Endothelial cell of umbilical vein (primary cell): Measurements from ENCODE around the gene HOXC13. TPM values are rescaled to one million over a fixed set of nuclear protein-coding genes. Genes with fewer than 3 reads are reported as not detected.

Experiments
- BruUV-seq: library from RNA; stranded (reverse); fragments of 400-500 nt; replicated peaks from 2 replicates; lab custom pipeline; 2021; lab: Mats Ljungman, UMichigan
- CTCF ChIA-PET: fragments of 300-600, 350-600 bp; sonication (Branson Sonifier 250); formaldehyde crosslinking; loops from one replicate; lab custom pipeline; 2021; ENCODE audit warnings: antibody characterized with exemption, inconsistent platforms; lab: Charles Lee
- POLR2A ChIA-PET: fragments of 300-600, 350-600 bp; sonication (Branson Sonifier 250); formaldehyde crosslinking; loops from one replicate; lab custom pipeline; 2021; ENCODE audit warnings: antibody characterized with exemption, inconsistent platforms; lab: Charles Lee
- DNase-seq: peaks from one replicate; pipeline ENCODE4 v3.0.0-alpha.2; 2011; ENCODE audit warnings: low read depth, low spot score
- FAIRE-seq: peaks from 2 replicates; lab custom pipeline; 2011; peaks lifted over from hg19 to GRCh38; lab: Jason Lieb, UNC
- H2AFZ ChIP-seq: 2 replicates; pipeline ENCODE4 v1.6.0; 2012; ENCODE audit warnings: low read depth, low read length, control low read depth, inconsistent platforms
- H3K27ac ChIP-seq: 2 replicates; pipeline ENCODE4 v1.5.1; 2011; ENCODE audit warnings: low read depth, mild to moderate bottlenecking, control low read depth, low read length, moderate library complexity; ENCODE audit not compliant: insufficient read depth
- H3K27me3 ChIP-seq, 2 experiments: 2 replicates each; pipeline versions ENCODE4 v1.6.0 to v1.6.1; 2011; ENCODE audit warnings: low read length in 2 of 2, mixed read lengths in 1 of 2; ENCODE audit not compliant: control insufficient read depth in 2 of 2, insufficient read depth in 2 of 2
- H3K36me3 ChIP-seq, 2 experiments: 2 replicates in 1 of 2; 3 replicates in 1 of 2; pipeline ENCODE4 v1.5.1; 2011; ENCODE audit warnings: low read length in 2 of 2, mild to moderate bottlenecking in 1 of 2, moderate library complexity in 1 of 2; ENCODE audit not compliant: control insufficient read depth in 2 of 2, insufficient read depth in 2 of 2; ENCODE audit errors: extremely low read depth in 1 of 2
- H3K4me1 ChIP-seq: 3 replicates; pipeline ENCODE4 v1.5.1; 2011; ENCODE audit warnings: mild to moderate bottlenecking, low read length; ENCODE audit not compliant: control insufficient read depth, insufficient read depth; ENCODE audit errors: extremely low read depth
- H3K4me2 ChIP-seq: 2 replicates; pipeline ENCODE4 v1.6.1; 2011; ENCODE audit warnings: low read length, control low read depth, mixed read lengths; ENCODE audit not compliant: insufficient read depth
- H3K4me3 ChIP-seq, 3 experiments: fragments of 200-600 bp in 1 of 3; sonication (generic), shearing (Covaris generic) in 1 of 3; replicated peaks in 1 of 3; 2 replicates each; pipeline ENCODE4 v1.5.1; 2011 to 2016; ENCODE audit warnings: control low read depth in 3 of 3, low read length in 3 of 3, mild to moderate bottlenecking in 2 of 3, inconsistent platforms in 1 of 3, low read depth in 1 of 3, moderate library complexity in 1 of 3; ENCODE audit not compliant: insufficient read depth in 1 of 3
- H3K79me2 ChIP-seq: 2 replicates; pipeline ENCODE4 v1.6.0; 2012; ENCODE audit warnings: low read length, inconsistent platforms; ENCODE audit not compliant: control insufficient read depth, insufficient read depth
- H3K9ac ChIP-seq: replicated peaks from 2 replicates; pipeline ENCODE3; 2011; ENCODE audit warnings: low read length, control low read depth; ENCODE audit not compliant: insufficient read depth; ENCODE audit errors: extremely low read depth
- H3K9me1 ChIP-seq: replicated peaks from 3 replicates; pipeline ENCODE4 v1.6.0; 2011; ENCODE audit warnings: mild to moderate bottlenecking, low read length; ENCODE audit not compliant: control insufficient read depth, insufficient read depth; ENCODE audit errors: extremely low read depth
- H3K9me3 ChIP-seq: replicated peaks from 2 replicates; pipeline ENCODE4 v1.5.1; 2012; ENCODE audit warnings: low read length, inconsistent platforms; ENCODE audit not compliant: control insufficient read depth, insufficient read depth
- H4K20me1 ChIP-seq: replicated peaks from 2 replicates; pipeline ENCODE3; 2011; ENCODE audit warnings: mild to moderate bottlenecking, low read length; ENCODE audit not compliant: control insufficient read depth, insufficient read depth; ENCODE audit errors: extremely low read depth
- CTCF ChIP-seq, 2 donors: IDR thresholded peaks; 1 replicate in 1 of 2; 2 replicates in 1 of 2; pipeline ENCODE4 v1.5.1; 2011; ENCODE audit warnings: low read length in 2 of 2, mild to moderate bottlenecking in 2 of 2, moderate library complexity in 2 of 2, control low read depth in 1 of 2, inconsistent platforms in 1 of 2, low read depth in 1 of 2; ENCODE audit not compliant: insufficient read depth in 1 of 2; ENCODE audit errors: extremely low read depth in 1 of 2
- EZH2 ChIP-seq: IDR thresholded peaks from 2 replicates; pipeline ENCODE4 v1.6.1; 2012; ENCODE audit warnings: borderline replicate concordance, low read depth, mild to moderate bottlenecking, moderate library complexity, low read length, inconsistent platforms; ENCODE audit not compliant: severe bottlenecking
- FOS ChIP-seq: IDR thresholded peaks from 2 replicates; pipeline ENCODE4 v1.6.1; 2011; ENCODE audit warnings: mild to moderate bottlenecking, low read length, moderate library complexity, borderline replicate concordance; ENCODE audit not compliant: insufficient read depth
- GATA2 ChIP-seq: IDR thresholded peaks from 2 replicates; pipeline ENCODE4 v1.7.0; 2011; ENCODE audit warnings: low read depth, mild to moderate bottlenecking, moderate library complexity, mixed read lengths, low read length; ENCODE audit not compliant: insufficient read length, insufficient read depth
- JUN ChIP-seq: IDR thresholded peaks from 2 replicates; pipeline ENCODE4 v1.6.1; 2011; ENCODE audit warnings: borderline replicate concordance, low read depth; ENCODE audit not compliant: insufficient read length, insufficient read depth
- MYC ChIP-seq: IDR thresholded peaks from one replicate; pipeline ENCODE4 v1.6.1; 2011; ENCODE audit warnings: mild to moderate bottlenecking, low read depth, low read length
- POLR2A ChIP-seq: IDR thresholded peaks from 2 replicates; pipeline ENCODE4 v1.6.1; 2012; ENCODE audit warnings: low read depth, mild to moderate bottlenecking, control low read depth, low read length
- POLR2AphosphoS5 ChIP-seq: IDR thresholded peaks from 2 replicates; pipeline ENCODE4 v1.6.1; 2012; ENCODE audit warnings: low read depth, mild to moderate bottlenecking, control low read depth, low read length, moderate library complexity; ENCODE audit not compliant: insufficient read depth
- dilution Hi-C: fragments of 300-500 bp; cut with MboI; formaldehyde crosslinking; loops from one replicate; pipeline ENCODE4 v1.15.0; 2019; ENCODE audit warnings: low sequenced_read_pairs; ENCODE audit not compliant: extremely low pct_ligation_motif_present
- intact Hi-C: fragments of 100-400 bp; cut with micrococcal nuclease; formaldehyde crosslinking; loops from one replicate; pipeline ENCODE4 v1.10.0; 2022
- polyA plus RNA-seq, 4 experiments: library from polyadenylated mRNA; depleted of rRNA in 3 of 4; stranded (reverse) in 3 of 4; unstranded in 1 of 4; fragments of >200 nt; gene quantifications; 2 replicates each; pipeline versions ENCODE4 v1.2.1 to v1.2.3, GENCODE V29; 2011 to 2012; ENCODE audit warnings: missing spikeins in 1 of 4
- total RNA-seq: library from RNA; stranded (reverse); gene quantifications from 2 replicates; pipeline ENCODE4 v1.2.3, GENCODE V29; 2021
- TF ChIP-seq, protein P1 (sequence below): IDR thresholded peaks from 2 replicates; pipeline ENCODE4 v1.6.1; 2011; ENCODE audit not compliant: insufficient read depth, insufficient read length

The HOXC13 gene
- total and polyA plus RNA-seq, 2 donors (not counting 3 experiments of a cell fraction or from before 2014, with no cell fraction given), result not detected

DNA sequence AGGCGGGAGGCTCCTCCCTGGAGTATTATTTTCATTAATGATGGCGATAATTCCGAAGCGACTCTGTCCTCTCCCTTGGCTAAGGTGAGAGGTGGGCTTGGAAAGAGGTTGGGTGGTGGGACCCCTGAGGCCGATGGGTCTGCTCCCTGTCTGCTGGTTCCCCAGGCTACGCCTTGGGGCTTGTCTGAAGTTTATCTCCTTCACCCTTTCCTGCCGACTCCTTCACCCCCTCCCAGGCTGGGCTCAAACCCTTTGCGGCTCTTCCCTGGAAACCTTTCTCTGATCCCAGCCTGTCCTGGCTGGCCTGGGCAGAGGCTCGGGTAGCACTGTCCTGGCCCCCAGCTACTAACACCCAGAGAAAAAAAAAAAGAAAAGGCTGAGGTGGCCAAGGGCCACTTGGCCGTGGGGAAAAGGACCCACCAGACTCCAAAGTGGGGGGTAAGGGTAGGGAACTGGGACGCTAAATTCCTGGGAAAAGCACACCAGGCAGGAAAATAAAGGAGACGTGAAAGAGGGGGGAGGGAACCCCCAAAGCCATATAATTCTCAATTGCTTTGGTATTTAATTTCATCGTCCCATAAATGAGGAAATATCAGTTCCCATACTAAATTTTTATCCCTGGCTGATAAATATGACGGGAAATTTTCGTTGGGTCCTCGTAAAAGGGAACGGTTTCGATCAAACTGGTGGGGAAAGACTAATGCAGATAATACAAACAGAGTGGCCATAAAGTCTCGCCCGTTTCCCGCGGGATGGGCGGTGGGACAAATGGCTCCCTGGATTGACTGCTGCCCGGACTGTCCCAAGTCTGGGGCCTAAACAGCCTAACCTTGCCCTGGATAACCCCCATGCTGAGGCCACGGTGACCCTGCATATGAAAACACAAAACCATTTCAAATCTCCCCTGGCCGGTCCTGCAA lies 44.3 kb downstream of the HOXC13 start:
- Histone ChIP-seq H3K4me2 (no peak overlapping the region), H3K27ac (no peak overlapping the region), H3K79me2 (no peaks in the 10 kb centered on the region), H3K9ac (no peak overlapping the region), H3K4me1 (no peaks in the 10 kb centered on the region), H3K9me3 (no peaks in the 10 kb centered on the region), H4K20me1 (no peaks in the 10 kb centered on the region), H2AFZ (no peak overlapping the region), H3K4me3 (no peak overlapping the region), H3K36me3 (no peaks in the 10 kb centered on the region), H3K27me3 (peaks cover 86 to 91% of the 10 kb centered on the region in 2 experiments), H3K9me1 (no peaks in the 10 kb centered on the region)
- intact Hi-C loops (no loop called here), dilution Hi-C loops (no loop called here)
- BruUV-seq, result no TSS peak
- no peak for FAIRE-seq
- POLR2A ChIA-PET, result no interaction called here
- CTCF ChIA-PET, result no interaction called here
- DNase-seq, result no peak
- TF ChIP-seq MYC (no peak), CTCF (IDR thresholded peaks at IDR 0.05; ENCODE audit: extremely low read depth in 1 of 2, insufficient read depth in 1 of 2, low read depth in 1 of 2, low read length in 2 of 2) (no peak), GATA2 (no peak), POLR2A (no peak), FOS (no peak), JUN (no peak), EZH2 (no peak), POLR2AphosphoS5 (no peak)
- TF ChIP-seq, protein P1, sequence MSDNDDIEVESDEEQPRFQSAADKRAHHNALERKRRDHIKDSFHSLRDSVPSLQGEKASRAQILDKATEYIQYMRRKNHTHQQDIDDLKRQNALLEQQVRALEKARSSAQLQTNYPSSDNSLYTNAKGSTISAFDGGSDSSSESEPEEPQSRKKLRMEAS, result no peak
